T-cell (primary cell): ENCODE data around the gene CDIPT. TPM values are rescaled to one million over a fixed set of nuclear protein-coding genes. Genes with fewer than 3 reads are reported as not detected.

ENCODE experiments used
- ATAC-seq, 4 experiments: fragments of 200-7000 bp in 3 of 4; fragments of 150-1000 bp in 1 of 4; cut with Tn5 transposase; replicated peaks in 1 of 4; 1 replicate in 3 of 4; 2 replicates in 1 of 4; pipeline ENCODE4 v1.10.0; 2021; ENCODE audit warnings: moderate library complexity in 3 of 4, mild to moderate bottlenecking in 2 of 4, moderate number of reproducible peaks in 1 of 4
- CTCF ChIA-PET, 2 donors: fragments of 300-600 bp; sonication (Branson Sonifier 250); formaldehyde crosslinking; loops; one replicate each; lab custom pipeline; 2022; ENCODE audit warnings: antibody characterized with exemption in 2 of 2; lab: Charles Lee
- POLR2A ChIA-PET, 2 donors: fragments of 300-600 bp; sonication (Branson Sonifier 250); formaldehyde crosslinking; loops; one replicate each; lab custom pipeline; 2022; ENCODE audit warnings: antibody characterized with exemption in 2 of 2; lab: Charles Lee
- DNase-seq, 35 experiments: peaks; one replicate each; pipeline versions ENCODE4 v3.0.0 to v3.0.0-alpha.2; 2013 to 2023
- H3K27ac ChIP-seq: one replicate; pipeline ENCODE4 v1.5.1; 2013; ENCODE audit warnings: low read length
- H3K27me3 ChIP-seq, 2 experiments: replicated peaks in 1 of 2; 1 replicate in 1 of 2; 2 replicates in 1 of 2; pipeline versions ENCODE4 v1.6.1 to v1.7.0; 2013; ENCODE audit warnings: low read length in 1 of 2, mixed read lengths in 1 of 2; ENCODE audit not compliant: control insufficient read depth in 2 of 2, insufficient read depth in 2 of 2; ENCODE audit errors: extremely low read depth in 1 of 2
- H3K36me3 ChIP-seq, 2 donors: 1 replicate in 1 of 2; 2 replicates in 1 of 2; pipeline versions ENCODE4 v1.6.1 to v1.7.0; 2013; ENCODE audit warnings: low read length in 1 of 2; ENCODE audit not compliant: control insufficient read depth in 2 of 2, insufficient read depth in 1 of 2; ENCODE audit errors: extremely low read depth in 1 of 2
- H3K4me1 ChIP-seq, 2 experiments: 1 replicate in 1 of 2; 2 replicates in 1 of 2; pipeline versions ENCODE4 v1.6.1 to v1.7.0; 2013; ENCODE audit warnings: low read length in 2 of 2, mixed read lengths in 1 of 2; ENCODE audit not compliant: insufficient read depth in 2 of 2, control insufficient read depth in 1 of 2; ENCODE audit errors: extremely low read depth in 1 of 2
- H3K4me3 ChIP-seq, 2 donors: 1 replicate in 1 of 2; 2 replicates in 1 of 2; pipeline versions ENCODE4 v1.5.1 to v1.7.0; 2013; ENCODE audit warnings: mild to moderate bottlenecking in 2 of 2, low read length in 1 of 2, moderate library complexity in 1 of 2; ENCODE audit not compliant: control insufficient read depth in 1 of 2; ENCODE audit errors: extremely low read depth in 1 of 2
- H3K9me3 ChIP-seq: 2 replicates; pipeline ENCODE4 v1.7.0; 2013
- H3K27ac Mint-ChIP-seq, 2 donors: one replicate each; pipeline ENCODE4 v1.8.0; 2020 to 2021; ENCODE audit warnings: mild to moderate bottlenecking in 2 of 2, mixed read lengths in 2 of 2
- H3K27me3 Mint-ChIP-seq, 2 donors: one replicate each; pipeline ENCODE4 v1.8.0; 2021 to 2022; ENCODE audit warnings: mixed read lengths in 2 of 2
- H3K36me3 Mint-ChIP-seq: one replicate; pipeline ENCODE4 v1.8.0; 2021; ENCODE audit warnings: mixed read lengths
- H3K4me1 Mint-ChIP-seq, 3 donors: one replicate each; pipeline ENCODE4 v1.8.0; 2020 to 2022; ENCODE audit warnings: mixed read lengths in 3 of 3, mild to moderate bottlenecking in 1 of 3
- H3K4me3 Mint-ChIP-seq, 3 donors: one replicate each; pipeline ENCODE4 v1.8.0; 2020 to 2022; ENCODE audit warnings: mild to moderate bottlenecking in 3 of 3, mixed read lengths in 3 of 3, moderate library complexity in 3 of 3
- H3K9me3 Mint-ChIP-seq, 3 donors: one replicate each; pipeline ENCODE4 v1.8.0; 2020 to 2022; ENCODE audit warnings: mixed read lengths in 3 of 3
- WGBS: methylation state at CpG from one replicate; pipeline ENCODE4 v1.1.5; 2013; ENCODE audit warnings: missing lambda C conversion rate; ENCODE audit not compliant: insufficient coverage; 5-methylcytosine and 5-hydroxymethylcytosine counted together
- total RNA-seq, 35 experiments: library from RNA in 6 of 35; stranded (reverse) in 6 of 35; fragments of 120-200 nt in 1 of 35; gene quantifications; one replicate each; pipeline versions ENCODE4 v1.2.1 to v1.2.4 and lab custom pipeline; 2013 to 2026

CDIPT gene
- total RNA-seq, 5 donors from 2014 or later (not counting 1 experiment from before 2014, with no cell fraction given) = 37.1 to 87.0 (median 79.7) TPM

GRCh38 chr16:29909391-29909790 is 46.4 kb upstream of the CDIPT start:
- CTCF ChIA-PET = interaction anchor here in 1 of 2 donors (0.6 kb wide), 1 partner anchor 146 kb away, joined by 3 read pairs; no protein-coding TSS in a partner anchor

GRCh38 chr16:29908719-29909220 is 45.7 kb upstream of the CDIPT start:
- Mint-ChIP-seq H3K27ac (no peak overlapping the region), H3K4me3 (no peak overlapping the region), H3K9me3 (no peaks in the 10 kb centered on the region), H3K36me3 (peaks cover 19% of the 10 kb centered on the region), H3K27me3 (no peaks in the 10 kb centered on the region), H3K4me1 (peaks cover 0 to 3% (median 0%) of the 10 kb centered on the region in 3 donors)
- H3K4me1 ChIP-seq = no peaks in the 10 kb centered on the region
- ATAC-seq = no peak
- no peaks in the 10 kb centered on the region for H3K9me3 ChIP-seq
- no CpG with 5 or more reads among the region's 2 CpGs for WGBS
- no peak overlapping the region for H3K4me3 ChIP-seq
- no peak for DNase-seq
- POLR2A ChIA-PET = no interaction called here
- H3K36me3 ChIP-seq = peaks cover 0 to 8% of the 10 kb centered on the region in 2 donors
- no peaks in the 10 kb centered on the region for H3K27me3 ChIP-seq
- H3K27ac ChIP-seq = no peak overlapping the region
- CTCF ChIA-PET = no interaction called here

More at GRCh38 chr16:29909391-29909790, 46.4 kb upstream of the CDIPT start:
- 67% methylated on average over 1 of the region's 2 CpGs for WGBS
- Histone ChIP-seq H3K27me3 (no peaks in the 10 kb centered on the region), H3K4me1 (no peaks in the 10 kb centered on the region), H3K4me3 (no peak overlapping the region), H3K9me3 (no peaks in the 10 kb centered on the region), H3K36me3 (peaks cover 0 to 10% of the 10 kb centered on the region in 2 donors), H3K27ac (no peak overlapping the region)
- Mint-ChIP-seq H3K27ac (no peak overlapping the region), H3K27me3 (no peaks in the 10 kb centered on the region), H3K4me3 (no peak overlapping the region), H3K36me3 (peaks cover 24% of the 10 kb centered on the region), H3K9me3 (no peaks in the 10 kb centered on the region), H3K4me1 (peaks cover 0 to 3% (median 0%) of the 10 kb centered on the region in 3 donors)
- POLR2A ChIA-PET = no interaction called here
- ATAC-seq (no peak), DNase-seq (no peak)

- 57% methylated on average over 1 of the region's 2 CpGs for WGBS
- no peaks in the 10 kb centered on the region for H3K9me3 Mint-ChIP-seq
- no peak overlapping the region for H3K27ac Mint-ChIP-seq
- no peaks in the 10 kb centered on the region for H3K27me3 Mint-ChIP-seq
- peaks cover 0 to 3% of the 10 kb centered on the region in 2 donors for H3K36me3 ChIP-seq
- H3K27ac ChIP-seq = no peak overlapping the region
- ChIA-PET POLR2A (no interaction called here), CTCF (no interaction called here)
- peaks cover 0 to 6% (median 0%) of the 10 kb centered on the region in 3 donors for H3K4me1 Mint-ChIP-seq
- H3K9me3 ChIP-seq = no peaks in the 10 kb centered on the region
- H3K4me3 ChIP-seq = no peak overlapping the region
- DNase-seq (no peak), ATAC-seq (no peak)
- no peaks in the 10 kb centered on the region for H3K4me1 ChIP-seq
- peaks cover 13% of the 10 kb centered on the region for H3K36me3 Mint-ChIP-seq
- H3K27me3 ChIP-seq = no peaks in the 10 kb centered on the region
- no peak overlapping the region for H3K4me3 Mint-ChIP-seq
Measured at GRCh38 chr16:29907973-29908372, 44.9 kb upstream of the CDIPT start.

GRCh38 chr16:29906520-29907244 is 43.7 kb upstream of the CDIPT start:
- POLR2A ChIA-PET = no interaction called here
- peaks cover 0 to 6% (median 0%) of the 10 kb centered on the region in 3 donors for H3K4me1 Mint-ChIP-seq
- Histone ChIP-seq H3K36me3 (peaks cover 0 to 3% of the 10 kb centered on the region in 2 donors), H3K4me1 (no peaks in the 10 kb centered on the region), H3K27ac (no peak overlapping the region), H3K9me3 (no peaks in the 10 kb centered on the region), H3K4me3 (no peak overlapping the region), H3K27me3 (peaks cover 0 to under 1% of the 10 kb centered on the region in 2 experiments)
- CTCF ChIA-PET = no interaction called here
- WGBS = 97% methylated on average over 21 of the region's 23 CpGs
- peaks cover 10% of the 10 kb centered on the region for H3K36me3 Mint-ChIP-seq
- DNase-seq (no peak), ATAC-seq (no peak)
- H3K4me3 Mint-ChIP-seq = no peak overlapping the region
- H3K27me3 Mint-ChIP-seq = peaks cover 0 to 2% of the 10 kb centered on the region in 2 donors
- no peak overlapping the region for H3K27ac Mint-ChIP-seq
- H3K9me3 Mint-ChIP-seq = no peaks in the 10 kb centered on the region

GRCh38 chr16:29905668-29906067 is 42.6 kb upstream of the CDIPT start:
- Mint-ChIP-seq H3K4me3 (no peak overlapping the region), H3K27me3 (peaks cover 0 to 3% of the 10 kb centered on the region in 2 donors), H3K36me3 (peaks cover 10% of the 10 kb centered on the region), H3K4me1 (peaks cover under 1 to 7% (median 3%) of the 10 kb centered on the region in 3 donors), H3K27ac (no peak overlapping the region), H3K9me3 (no peaks in the 10 kb centered on the region)
- no peak for DNase-seq
- no peak for ATAC-seq
- Histone ChIP-seq H3K4me3 (no peak overlapping the region), H3K27ac (no peak overlapping the region), H3K9me3 (no peaks in the 10 kb centered on the region), H3K27me3 (peaks cover 0 to 11% of the 10 kb centered on the region in 2 experiments), H3K36me3 (peaks cover 0 to 3% of the 10 kb centered on the region in 2 donors), H3K4me1 (peaks cover 0 to 4% of the 10 kb centered on the region in 2 experiments)
- POLR2A ChIA-PET = no interaction called here
- 90% methylated on average over 9 of the region's 13 CpGs for WGBS
- CTCF ChIA-PET = no interaction called here

GRCh38 chr16:29904947-29905346 is 41.9 kb upstream of the CDIPT start:
- Mint-ChIP-seq H3K36me3 (peaks cover 10% of the 10 kb centered on the region), H3K27ac (no peak overlapping the region), H3K4me3 (no peak overlapping the region), H3K27me3 (peaks cover 0 to 4% of the 10 kb centered on the region in 2 donors), H3K9me3 (no peaks in the 10 kb centered on the region), H3K4me1 (peaks cover 4 to 11% (median 6%) of the 10 kb centered on the region in 3 donors)
- no peak for DNase-seq
- Histone ChIP-seq H3K36me3 (peaks cover 0 to 3% of the 10 kb centered on the region in 2 donors), H3K27me3 (peaks cover 0 to 15% of the 10 kb centered on the region in 2 experiments), H3K27ac (no peak overlapping the region), H3K4me3 (no peak overlapping the region), H3K4me1 (peaks cover 0 to 9% of the 10 kb centered on the region in 2 experiments), H3K9me3 (no peaks in the 10 kb centered on the region)
- WGBS = no CpG with 5 or more reads among the region's 7 CpGs
- POLR2A ChIA-PET = no interaction called here
- no peak for ATAC-seq
- CTCF ChIA-PET = no interaction called here
